Measurements from ENCODE around the gene DISC1.

DNA sequence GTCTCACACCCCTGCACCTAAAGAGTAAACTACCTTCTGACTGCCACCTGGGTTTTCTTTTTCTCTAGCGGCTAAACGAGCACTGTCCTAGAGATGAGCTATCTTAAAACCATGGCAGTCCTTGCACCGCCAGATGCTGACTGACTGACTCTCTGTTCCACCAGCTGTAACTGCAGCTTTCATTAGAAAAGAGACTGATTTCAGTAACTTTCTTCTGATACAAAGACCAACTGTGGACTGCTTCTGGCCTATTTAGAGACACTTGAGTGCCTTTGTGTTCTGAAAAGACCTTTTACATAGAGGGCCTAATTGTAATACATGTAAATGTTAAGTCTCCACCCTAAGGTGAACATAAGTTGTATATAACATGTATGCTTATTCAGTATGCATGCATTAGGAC is 152.5 kb downstream of the DISC1 start:
- TF ChIP-seq, protein P1, sequence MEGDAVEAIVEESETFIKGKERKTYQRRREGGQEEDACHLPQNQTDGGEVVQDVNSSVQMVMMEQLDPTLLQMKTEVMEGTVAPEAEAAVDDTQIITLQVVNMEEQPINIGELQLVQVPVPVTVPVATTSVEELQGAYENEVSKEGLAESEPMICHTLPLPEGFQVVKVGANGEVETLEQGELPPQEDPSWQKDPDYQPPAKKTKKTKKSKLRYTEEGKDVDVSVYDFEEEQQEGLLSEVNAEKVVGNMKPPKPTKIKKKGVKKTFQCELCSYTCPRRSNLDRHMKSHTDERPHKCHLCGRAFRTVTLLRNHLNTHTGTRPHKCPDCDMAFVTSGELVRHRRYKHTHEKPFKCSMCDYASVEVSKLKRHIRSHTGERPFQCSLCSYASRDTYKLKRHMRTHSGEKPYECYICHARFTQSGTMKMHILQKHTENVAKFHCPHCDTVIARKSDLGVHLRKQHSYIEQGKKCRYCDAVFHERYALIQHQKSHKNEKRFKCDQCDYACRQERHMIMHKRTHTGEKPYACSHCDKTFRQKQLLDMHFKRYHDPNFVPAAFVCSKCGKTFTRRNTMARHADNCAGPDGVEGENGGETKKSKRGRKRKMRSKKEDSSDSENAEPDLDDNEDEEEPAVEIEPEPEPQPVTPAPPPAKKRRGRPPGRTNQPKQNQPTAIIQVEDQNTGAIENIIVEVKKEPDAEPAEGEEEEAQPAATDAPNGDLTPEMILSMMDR (IDR thresholded peaks at IDR 0.05; ENCODE audit: low read depth, low read length), result no peak
- TF ChIP-seq POLR2A (IDR thresholded peaks at IDR 0.05; ENCODE audit: extremely low read depth, insufficient read length) (no peak), MYC (IDR thresholded peaks at IDR 0.05; ENCODE audit: low read depth, low read length) (no peak)
- TF ChIP-seq, protein P2, sequence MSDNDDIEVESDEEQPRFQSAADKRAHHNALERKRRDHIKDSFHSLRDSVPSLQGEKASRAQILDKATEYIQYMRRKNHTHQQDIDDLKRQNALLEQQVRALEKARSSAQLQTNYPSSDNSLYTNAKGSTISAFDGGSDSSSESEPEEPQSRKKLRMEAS (IDR thresholded peaks at IDR 0.05; ENCODE audit: low read depth, low read length), result no peak

All from NB4 (cell line).